ENCODE results near the gene SLC35F3.

DNA sequence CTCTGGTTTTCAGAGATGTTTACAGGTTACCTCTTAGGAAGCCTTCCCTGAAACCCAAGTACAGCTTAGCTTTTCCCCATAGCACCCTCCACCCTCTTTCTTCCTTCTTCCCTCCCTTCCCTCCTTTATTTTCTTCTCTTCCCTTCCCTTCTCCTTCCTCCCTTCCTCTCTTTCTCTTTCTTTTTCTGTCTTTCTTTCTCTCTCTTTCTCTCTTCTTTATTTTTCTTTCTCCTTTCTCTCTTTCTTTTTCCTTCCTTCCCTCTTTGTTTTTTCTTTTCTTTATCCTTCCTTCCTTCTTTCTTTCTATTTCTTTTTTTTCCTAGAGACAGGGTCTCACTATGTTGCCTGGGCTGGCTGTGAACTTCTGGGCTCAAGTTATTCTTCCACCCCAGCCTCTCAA is 231.6 kb downstream of the SLC35F3 start:
- TF ChIP-seq, protein P1, sequence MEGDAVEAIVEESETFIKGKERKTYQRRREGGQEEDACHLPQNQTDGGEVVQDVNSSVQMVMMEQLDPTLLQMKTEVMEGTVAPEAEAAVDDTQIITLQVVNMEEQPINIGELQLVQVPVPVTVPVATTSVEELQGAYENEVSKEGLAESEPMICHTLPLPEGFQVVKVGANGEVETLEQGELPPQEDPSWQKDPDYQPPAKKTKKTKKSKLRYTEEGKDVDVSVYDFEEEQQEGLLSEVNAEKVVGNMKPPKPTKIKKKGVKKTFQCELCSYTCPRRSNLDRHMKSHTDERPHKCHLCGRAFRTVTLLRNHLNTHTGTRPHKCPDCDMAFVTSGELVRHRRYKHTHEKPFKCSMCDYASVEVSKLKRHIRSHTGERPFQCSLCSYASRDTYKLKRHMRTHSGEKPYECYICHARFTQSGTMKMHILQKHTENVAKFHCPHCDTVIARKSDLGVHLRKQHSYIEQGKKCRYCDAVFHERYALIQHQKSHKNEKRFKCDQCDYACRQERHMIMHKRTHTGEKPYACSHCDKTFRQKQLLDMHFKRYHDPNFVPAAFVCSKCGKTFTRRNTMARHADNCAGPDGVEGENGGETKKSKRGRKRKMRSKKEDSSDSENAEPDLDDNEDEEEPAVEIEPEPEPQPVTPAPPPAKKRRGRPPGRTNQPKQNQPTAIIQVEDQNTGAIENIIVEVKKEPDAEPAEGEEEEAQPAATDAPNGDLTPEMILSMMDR (conservative IDR thresholded peaks at IDR 0.05; ENCODE audit: low read length): no peak
- TF ChIP-seq EZH2phosphoT487 (IDR thresholded peaks at IDR 0.05; ENCODE audit: borderline replicate concordance, low read depth, low read length): no peak
